OCI-LY3 (cell line): ENCODE measurements around the gene ARHGAP42.

Experiments used
- CTCF ChIP-seq: fragments of 200-600, 300-600 bp; sonication (generic); IDR thresholded peaks from 2 replicates; pipeline ENCODE4 v1.5.1; 2014; ENCODE audit warnings: antibody characterized with exemption, low read length, low read depth
- EZH2phosphoT487 ChIP-seq: fragments of 200-600 bp; shearing (Covaris generic); IDR thresholded peaks from 2 replicates; pipeline ENCODE4 v1.6.1; 2018; ENCODE audit warnings: antibody characterized with exemption, mixed run types, low read depth

DNA sequence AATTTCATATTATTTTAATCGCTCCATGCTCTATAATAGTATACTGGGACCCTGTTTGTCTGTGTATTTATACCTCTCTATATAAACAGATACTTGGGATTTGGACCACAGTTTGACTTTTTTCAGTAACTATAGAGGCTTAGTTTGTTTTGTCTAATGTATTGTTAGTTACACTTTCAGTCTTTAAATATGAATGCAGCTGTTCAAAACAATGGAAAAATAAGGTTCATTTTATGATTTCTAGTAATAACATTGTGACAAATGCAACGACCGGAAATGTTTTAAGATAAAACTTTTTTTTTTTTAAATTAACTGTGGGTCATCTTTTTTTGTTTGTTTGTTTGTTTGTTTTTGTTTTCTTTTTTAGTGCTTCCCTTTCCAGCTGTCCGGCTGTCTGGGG, 133.5 kb downstream of the ARHGAP42 start:
- TF ChIP-seq CTCF (no peak), EZH2phosphoT487 (no peak)
